Natural killer cell treated with Interleukin-12 subunit alpha and Interleukin-12 subunit beta and Interleukin-15 and Interleukin-18, amount 100 ng/mL, for 72 hours (primary cell): ENCODE data around the gene SCYL2. TPM values are rescaled to one million over a fixed set of nuclear protein-coding genes. Genes with fewer than 3 reads are reported as not detected.
"Not testable (repeated sequence)": the region's sequence is repeated elsewhere in the genome, so short reads cannot be mapped to it uniquely, and the experiment has no call there.

Experiments
- ATAC-seq, 2 donors: fragments of 150-1000 bp; cut with Tn5 transposase in 1 of 2; sonication (Bioruptor Pico), chemical (Tn5 transposase) in 1 of 2; 2 replicates each; pipeline ENCODE4 v1.10.0; 2021
- DNase-seq: peaks from one replicate; pipeline ENCODE4 v3.0.0; 2022; ENCODE audit warnings: low spot score
- H3K27ac Mint-ChIP-seq, 2 donors: 1 replicate in 1 of 2; 2 replicates in 1 of 2; pipeline ENCODE4 v1.8.0; 2022; ENCODE audit warnings: mixed read lengths in 2 of 2, mild to moderate bottlenecking in 1 of 2, moderate library complexity in 1 of 2
- H3K27me3 Mint-ChIP-seq, 2 donors: 1 replicate in 1 of 2; 2 replicates in 1 of 2; pipeline ENCODE4 v1.8.0; 2022; ENCODE audit warnings: mixed read lengths in 2 of 2
- H3K36me3 Mint-ChIP-seq: one replicate; pipeline ENCODE4 v1.8.0; 2022; ENCODE audit warnings: mixed read lengths
- H3K4me1 Mint-ChIP-seq, 2 donors: 1 replicate in 1 of 2; 2 replicates in 1 of 2; pipeline ENCODE4 v1.8.0; 2022; ENCODE audit warnings: low read depth in 2 of 2, mixed read lengths in 2 of 2, mild to moderate bottlenecking in 1 of 2
- H3K4me3 Mint-ChIP-seq: one replicate; pipeline ENCODE4 v1.8.0; 2022; ENCODE audit warnings: mixed read lengths
- H3K9me3 Mint-ChIP-seq: 2 replicates; pipeline ENCODE4 v1.8.0; 2022; ENCODE audit warnings: mixed read lengths
- total RNA-seq, 2 donors: library from RNA; stranded (reverse); gene quantifications; one replicate each; pipeline ENCODE4 v1.2.3, GENCODE V29; 2022

The SCYL2 gene
- total RNA-seq: 10 to 100 TPM; 33.3 to 43.5 TPM

GRCh38 chr12:100266835-100267602 is at the start of gene SCYL2, which contains the start of gene DEPDC4:
Gene SCYL2 (plus strand): TSS chr12:100267177. CDS start chr12:100282971, 15,794 bp downstream.
Gene DEPDC4 (minus strand): TSS chr12:100267079. CDS start chr12:100267076, 3 bp downstream.
- DNase-seq (peak; percentile 93), ATAC-seq (peak; percentile 96 to 97)
- H3K36me3 Mint-ChIP-seq: no peaks in the 10 kb centered on the region
- peak within 1 kb of the TSS; percentile 98 for H3K4me3 Mint-ChIP-seq
- no peaks in the 10 kb centered on the region for H3K27me3 Mint-ChIP-seq
- H3K4me1 Mint-ChIP-seq: peaks cover 21 to 25% of the 10 kb centered on the region in 2 donors
- H3K27ac Mint-ChIP-seq: peak within 1 kb of the TSS; percentile 94 to 95
- H3K9me3 Mint-ChIP-seq: no peaks in the 10 kb centered on the region

GRCh38 chr12:100219328-100220109 is 47.5 kb upstream of the SCYL2 start:
- H3K4me1 Mint-ChIP-seq: peaks cover 0 to 2% of the 10 kb centered on the region in 2 donors
- H3K27me3 Mint-ChIP-seq: no peaks in the 10 kb centered on the region
- H3K9me3 Mint-ChIP-seq: no peaks in the 10 kb centered on the region
- ATAC-seq: no peak
- no peak for DNase-seq
- H3K36me3 Mint-ChIP-seq: peaks cover 12% of the 10 kb centered on the region
- H3K4me3 Mint-ChIP-seq: no peak overlapping the region
- H3K27ac Mint-ChIP-seq: no peak overlapping the region

GRCh38 chr12:100221523-100221922 is 45.5 kb upstream of the SCYL2 start:
- peaks cover 12% of the 10 kb centered on the region for H3K36me3 Mint-ChIP-seq
- DNase-seq (no peak), ATAC-seq (no peak)
- no peaks in the 10 kb centered on the region for H3K9me3 Mint-ChIP-seq
- no peak overlapping the region for H3K27ac Mint-ChIP-seq
- no peaks in the 10 kb centered on the region for H3K27me3 Mint-ChIP-seq
- no peak overlapping the region for H3K4me3 Mint-ChIP-seq
- H3K4me1 Mint-ChIP-seq: no peaks in the 10 kb centered on the region

- ATAC-seq, H3K27ac Mint-ChIP-seq, H3K9me3 Mint-ChIP-seq, H3K4me3 Mint-ChIP-seq, DNase-seq, H3K27me3 Mint-ChIP-seq, H3K4me1 Mint-ChIP-seq: not testable (repeated sequence)
- peaks cover 12% of the 10 kb centered on the region for H3K36me3 Mint-ChIP-seq
These were observed 44.8 kb upstream of the SCYL2 start for GRCh38 chr12:100222173-100222572.

- Mint-ChIP-seq H3K4me3 (no peak overlapping the region), H3K4me1 (no peaks in the 10 kb centered on the region), H3K36me3 (peaks cover 7% of the 10 kb centered on the region), H3K27me3 (no peaks in the 10 kb centered on the region), H3K9me3 (no peaks in the 10 kb centered on the region), H3K27ac (no peak overlapping the region)
- DNase-seq (no peak), ATAC-seq (no peak)
These were observed 41.5 kb upstream of the SCYL2 start for GRCh38 chr12:100225491-100225890.

- ATAC-seq (no peak), DNase-seq (no peak)
- Mint-ChIP-seq H3K27me3 (no peaks in the 10 kb centered on the region), H3K4me3 (no peak overlapping the region), H3K36me3 (no peaks in the 10 kb centered on the region), H3K27ac (no peak overlapping the region), H3K4me1 (no peaks in the 10 kb centered on the region), H3K9me3 (no peaks in the 10 kb centered on the region)
These were observed 37.8 kb upstream of the SCYL2 start for GRCh38 chr12:100229036-100229635.

- no peak overlapping the region for H3K4me3 Mint-ChIP-seq
- no peak for DNase-seq
- no peaks in the 10 kb centered on the region for H3K4me1 Mint-ChIP-seq
- H3K27ac Mint-ChIP-seq: no peak overlapping the region
- no peak for ATAC-seq
- H3K27me3 Mint-ChIP-seq: no peaks in the 10 kb centered on the region
- H3K36me3 Mint-ChIP-seq: no peaks in the 10 kb centered on the region
- no peaks in the 10 kb centered on the region for H3K9me3 Mint-ChIP-seq
These were observed 37.1 kb upstream of the SCYL2 start for GRCh38 chr12:100229876-100230275.

- not testable (repeated sequence) for DNase-seq, H3K4me3 Mint-ChIP-seq, H3K9me3 Mint-ChIP-seq, ATAC-seq, H3K4me1 Mint-ChIP-seq, H3K27me3 Mint-ChIP-seq, H3K36me3 Mint-ChIP-seq, H3K27ac Mint-ChIP-seq
These were observed 35.1 kb upstream of the SCYL2 start for GRCh38 chr12:100231873-100232272.

GRCh38 chr12:100234166-100234565 is 32.8 kb upstream of the SCYL2 start:
- Mint-ChIP-seq H3K9me3 (no peaks in the 10 kb centered on the region), H3K27ac (no peak overlapping the region), H3K27me3 (no peaks in the 10 kb centered on the region), H3K4me3 (no peak overlapping the region), H3K36me3 (no peaks in the 10 kb centered on the region), H3K4me1 (no peaks in the 10 kb centered on the region)
- ATAC-seq: no peak
- DNase-seq: no peak

- Mint-ChIP-seq H3K36me3 (no peaks in the 10 kb centered on the region), H3K27ac (no peak overlapping the region), H3K4me3 (no peak overlapping the region), H3K9me3 (no peaks in the 10 kb centered on the region), H3K4me1 (no peaks in the 10 kb centered on the region), H3K27me3 (no peaks in the 10 kb centered on the region)
- DNase-seq (no peak), ATAC-seq (no peak)
These were observed 32.2 kb upstream of the SCYL2 start for GRCh38 chr12:100234591-100235304.

- no peak for DNase-seq
- Mint-ChIP-seq H3K4me3 (no peak overlapping the region), H3K36me3 (no peaks in the 10 kb centered on the region), H3K9me3 (no peaks in the 10 kb centered on the region), H3K27me3 (no peaks in the 10 kb centered on the region), H3K4me1 (no peaks in the 10 kb centered on the region), H3K27ac (no peak overlapping the region)
- ATAC-seq: no peak
These were observed 28.2 kb upstream of the SCYL2 start for GRCh38 chr12:100238801-100239200.

GRCh38 chr12:100239589-100239988 is 27.4 kb upstream of the SCYL2 start:
- no peaks in the 10 kb centered on the region for H3K36me3 Mint-ChIP-seq
- H3K27me3 Mint-ChIP-seq: no peaks in the 10 kb centered on the region
- H3K4me1 Mint-ChIP-seq: no peaks in the 10 kb centered on the region
- no peaks in the 10 kb centered on the region for H3K9me3 Mint-ChIP-seq
- ATAC-seq: no peak
- no peak for DNase-seq
- H3K4me3 Mint-ChIP-seq: no peak overlapping the region
- no peak overlapping the region for H3K27ac Mint-ChIP-seq

GRCh38 chr12:100243137-100243536 is 23.8 kb upstream of the SCYL2 start:
- ATAC-seq: no peak
- Mint-ChIP-seq H3K27me3 (no peaks in the 10 kb centered on the region), H3K9me3 (no peaks in the 10 kb centered on the region), H3K27ac (no peak overlapping the region), H3K4me3 (no peak overlapping the region), H3K4me1 (no peaks in the 10 kb centered on the region), H3K36me3 (no peaks in the 10 kb centered on the region)
- no peak for DNase-seq
